Measurements from ENCODE around the gene ZNF398.

- TF ChIP-seq CTCF (IDR thresholded peaks at IDR 0.05) (no peak), POLR2A (IDR thresholded peaks at IDR 0.05) (no peak), POLR2AphosphoS5 (IDR thresholded peaks at IDR 0.05) (no peak), EP300 (IDR thresholded peaks at IDR 0.05; ENCODE audit: low read depth) (no peak)
Measured at GRCh38 chr7:149202831-149203231, 55.6 kb downstream of the ZNF398 start.

Measured in transverse colon (tissue), 4 donors.